Measurements from ENCODE around the gene NOX3.
"Not testable (repeated sequence)": the region's sequence is repeated elsewhere in the genome, so short reads cannot be mapped to it uniquely, and the experiment has no call there.

NOX3 gene, protein sequence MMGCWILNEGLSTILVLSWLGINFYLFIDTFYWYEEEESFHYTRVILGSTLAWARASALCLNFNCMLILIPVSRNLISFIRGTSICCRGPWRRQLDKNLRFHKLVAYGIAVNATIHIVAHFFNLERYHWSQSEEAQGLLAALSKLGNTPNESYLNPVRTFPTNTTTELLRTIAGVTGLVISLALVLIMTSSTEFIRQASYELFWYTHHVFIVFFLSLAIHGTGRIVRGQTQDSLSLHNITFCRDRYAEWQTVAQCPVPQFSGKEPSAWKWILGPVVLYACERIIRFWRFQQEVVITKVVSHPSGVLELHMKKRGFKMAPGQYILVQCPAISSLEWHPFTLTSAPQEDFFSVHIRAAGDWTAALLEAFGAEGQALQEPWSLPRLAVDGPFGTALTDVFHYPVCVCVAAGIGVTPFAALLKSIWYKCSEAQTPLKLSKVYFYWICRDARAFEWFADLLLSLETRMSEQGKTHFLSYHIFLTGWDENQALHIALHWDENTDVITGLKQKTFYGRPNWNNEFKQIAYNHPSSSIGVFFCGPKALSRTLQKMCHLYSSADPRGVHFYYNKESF

GRCh38 chr6:155455766-155456165 is at the start of gene NOX3:
Gene NOX3 (minus strand): TSS chr6:155455839. CDS start chr6:155455800, 39 bp downstream.
- DNase-seq (ENCODE audit: low spot score), result no peak

- no peak for DNase-seq (ENCODE audit: low spot score)
These were observed 49.4 kb upstream of the NOX3 start for GRCh38 chr6:155504848-155505607.

GRCh38 chr6:155502393-155502792 is 46.8 kb upstream of the NOX3 start:
- no peak for DNase-seq (ENCODE audit: low spot score)

DNA sequence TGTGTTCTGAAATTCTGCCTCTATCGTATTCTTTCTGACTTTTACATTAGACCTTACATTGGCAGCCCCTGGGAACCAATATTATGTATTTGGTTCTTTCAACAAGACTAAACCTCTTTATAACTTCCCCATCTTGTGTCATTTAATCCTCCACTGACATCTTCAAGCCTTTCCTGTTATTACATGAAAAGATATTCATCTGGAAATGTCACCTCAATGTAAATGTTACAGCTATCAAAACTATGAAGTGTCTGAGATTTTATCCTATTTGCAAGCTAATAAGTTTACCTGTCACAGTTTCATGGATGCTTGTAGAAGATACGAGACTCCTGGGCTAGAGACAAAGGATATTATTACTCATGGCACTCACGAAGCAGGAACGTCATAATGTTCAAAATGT is 43.9 kb upstream of the NOX3 start:
- no peak for DNase-seq (ENCODE audit: low spot score)

DNA sequence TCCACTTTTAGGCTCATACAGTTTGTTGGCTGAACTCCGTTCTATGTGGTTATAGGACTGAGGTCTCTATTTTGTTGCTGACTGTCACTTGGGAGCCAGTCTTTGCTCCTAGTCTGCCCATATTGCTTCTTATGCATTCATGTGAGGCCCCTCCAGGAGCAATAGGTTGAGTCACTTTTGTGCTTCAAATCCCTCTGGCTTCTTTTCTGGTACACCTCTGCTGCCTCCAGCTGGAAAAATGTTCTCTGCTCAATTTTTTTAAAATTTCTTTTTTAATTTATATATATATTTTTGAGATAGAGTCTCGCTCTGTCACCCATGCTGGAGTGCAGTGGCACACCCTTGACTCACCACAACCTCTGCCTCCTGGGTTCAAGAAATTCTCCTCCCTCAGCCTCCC is 42.7 kb upstream of the NOX3 start:
- DNase-seq (ENCODE audit: low spot score), result no peak

DNA sequence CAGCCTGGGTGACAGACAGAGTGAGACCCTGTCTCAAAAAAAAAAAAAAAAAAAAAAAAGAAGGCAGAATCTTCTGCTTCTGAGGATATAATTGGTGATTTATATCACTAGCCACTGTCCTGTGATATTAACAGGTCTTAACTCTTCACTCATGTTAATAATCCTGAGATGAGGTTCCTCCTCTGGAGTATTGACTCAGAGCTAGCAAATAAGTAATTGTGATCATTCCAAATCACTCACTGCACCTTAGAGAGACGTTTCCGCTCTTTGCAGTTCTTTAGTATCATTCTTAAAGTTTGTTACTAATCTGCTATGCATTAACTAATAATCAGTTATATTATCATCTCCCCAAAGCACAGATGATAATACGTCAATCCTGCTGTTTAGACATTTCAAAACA is 41.6 kb upstream of the NOX3 start:
- DNase-seq (ENCODE audit: low spot score), result no peak

DNA sequence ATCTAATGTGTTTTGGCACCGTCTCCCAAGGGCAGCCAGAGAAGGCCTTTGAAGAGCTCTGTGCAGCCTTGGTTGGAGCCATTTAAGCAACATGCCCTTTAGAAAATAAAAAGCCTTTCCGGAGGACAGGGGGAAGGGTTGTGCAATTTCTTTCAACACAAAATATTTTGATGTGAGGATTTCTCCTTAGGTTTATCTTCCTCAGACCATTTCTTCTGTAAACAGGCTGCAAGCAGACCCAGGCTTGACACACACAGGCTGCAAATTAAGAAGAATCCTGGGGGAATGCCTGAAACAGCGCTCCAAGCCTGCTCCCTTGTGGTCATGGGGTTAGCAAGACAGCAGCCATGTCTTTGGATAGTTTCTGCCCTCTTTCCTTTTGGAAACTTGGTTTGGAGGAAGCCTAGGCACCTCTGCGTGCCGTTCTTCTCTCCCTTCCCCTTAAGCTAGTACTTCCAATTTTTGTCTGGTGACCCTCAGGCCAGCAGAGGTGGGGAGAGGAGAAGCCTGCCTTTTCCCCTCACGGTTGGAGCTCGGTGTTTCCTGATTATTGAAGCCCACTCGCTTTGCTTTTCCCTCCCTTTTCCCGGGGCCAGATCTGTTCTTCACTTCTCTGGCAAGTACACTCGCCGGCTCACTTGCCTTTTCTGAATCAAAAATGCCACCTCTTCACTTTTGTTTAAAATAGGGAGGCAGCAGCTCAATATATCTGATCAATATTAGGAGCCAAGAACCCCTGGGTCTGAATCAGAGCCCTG is 39.6 kb upstream of the NOX3 start:
- DNase-seq (ENCODE audit: low spot score), result no peak

- DNase-seq (ENCODE audit: low spot score), result no peak
These were observed 38.1 kb upstream of the NOX3 start for GRCh38 chr6:155493694-155494143.

DNA sequence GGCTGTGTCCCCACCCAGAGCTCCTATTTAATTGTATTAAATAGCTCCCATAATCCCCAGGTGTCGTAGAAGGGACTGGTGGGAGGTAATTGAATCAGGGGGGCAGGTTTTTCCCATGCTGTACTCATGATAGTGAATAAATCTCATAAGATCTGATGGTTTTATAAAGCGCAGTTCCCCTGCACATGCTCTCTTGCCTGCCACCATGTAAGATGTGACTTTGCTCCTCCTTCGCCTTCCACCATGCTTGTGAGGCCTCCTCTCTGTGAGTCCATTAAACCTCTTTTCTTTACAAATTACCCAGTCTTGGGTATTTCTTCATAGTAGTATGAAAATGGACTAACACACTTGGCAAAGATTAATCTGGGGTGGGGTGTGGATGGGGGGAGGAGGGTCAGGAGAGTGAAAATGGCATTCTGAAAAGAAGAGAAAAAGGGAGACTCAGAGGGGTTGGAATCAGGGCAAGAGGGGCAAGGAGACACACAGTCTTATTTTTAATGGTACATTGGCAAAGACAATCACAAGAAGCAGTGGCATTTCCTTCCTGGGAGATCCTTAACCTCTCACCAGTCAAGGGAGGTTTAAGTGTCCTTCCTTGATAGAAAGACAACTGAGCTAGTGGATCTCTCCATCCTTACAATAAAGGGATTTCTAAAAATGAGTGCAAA is 37.5 kb upstream of the NOX3 start:
- DNase-seq (ENCODE audit: low spot score), result no peak

DNA sequence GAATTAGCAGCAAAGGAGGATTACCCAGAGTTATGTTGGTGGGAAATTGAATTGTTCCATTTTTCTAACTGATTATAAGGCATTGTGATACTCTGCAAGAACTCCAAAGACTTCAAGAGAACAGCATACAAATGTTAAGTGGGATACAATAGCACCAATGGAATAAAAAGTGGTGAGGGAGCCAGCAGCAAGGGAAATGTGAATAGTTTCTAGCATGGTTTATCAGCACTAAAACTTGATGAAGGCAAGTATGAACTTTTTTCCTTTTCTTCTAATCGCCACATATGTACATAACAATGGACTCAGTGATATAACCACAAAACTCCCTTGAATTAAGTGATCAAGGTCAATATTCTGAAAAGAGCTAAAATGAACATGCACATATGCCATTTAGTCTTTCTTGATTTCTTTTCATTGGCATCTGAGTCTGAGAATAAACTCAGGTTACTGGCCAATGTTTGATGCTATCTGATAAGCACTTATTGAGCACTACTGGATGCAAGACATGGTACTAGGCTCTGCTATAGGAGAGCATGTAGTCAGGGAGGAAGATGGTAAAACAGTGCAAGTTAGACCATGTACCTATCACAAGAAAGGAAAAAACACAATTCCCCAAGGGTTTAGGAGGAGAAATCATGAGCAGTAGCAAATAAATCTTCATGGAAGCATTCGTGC is 36.6 kb upstream of the NOX3 start:
- DNase-seq (ENCODE audit: low spot score), result no peak

GRCh38 chr6:155491421-155491820 is 35.8 kb upstream of the NOX3 start:
- no peak for DNase-seq (ENCODE audit: low spot score)

- not testable (repeated sequence) for DNase-seq (ENCODE audit: low spot score)
These were observed 32.6 kb upstream of the NOX3 start for GRCh38 chr6:155488197-155488596.

DNA sequence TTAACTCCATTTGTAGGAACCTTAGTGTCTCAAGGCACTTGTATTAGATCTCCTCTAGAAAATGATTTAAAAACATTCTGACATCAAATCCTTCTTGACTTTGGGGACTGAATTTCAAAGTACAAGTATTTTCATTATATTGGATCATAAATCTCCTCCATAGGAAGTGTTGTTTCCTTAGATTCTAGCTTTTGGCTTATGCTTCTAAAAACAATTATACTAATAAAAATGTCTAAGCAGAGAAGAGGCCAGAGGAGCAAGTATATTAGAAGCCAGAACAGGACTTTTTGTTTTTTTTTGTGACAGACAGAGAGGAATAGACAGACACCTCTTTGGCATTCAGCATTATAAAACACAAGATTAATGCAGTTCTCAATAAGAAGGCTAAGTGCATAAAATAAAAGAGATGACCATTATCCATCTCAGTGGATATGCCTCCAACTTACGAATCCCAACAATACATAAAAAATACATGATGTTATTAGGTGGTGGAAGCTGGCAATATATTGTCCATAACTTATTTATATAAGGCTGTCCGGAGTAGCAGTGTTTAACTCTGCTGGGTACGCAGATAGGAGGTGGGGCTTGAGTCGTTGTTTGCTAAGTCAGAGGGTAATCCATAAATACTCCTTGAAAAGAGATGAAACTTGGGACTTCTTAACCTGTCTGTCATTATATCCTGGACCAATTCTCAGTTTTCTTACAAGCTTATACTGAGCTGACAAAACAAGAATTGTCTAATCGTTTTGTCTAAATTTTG is 31.9 kb upstream of the NOX3 start:
- DNase-seq (ENCODE audit: low spot score), result no peak

DNA sequence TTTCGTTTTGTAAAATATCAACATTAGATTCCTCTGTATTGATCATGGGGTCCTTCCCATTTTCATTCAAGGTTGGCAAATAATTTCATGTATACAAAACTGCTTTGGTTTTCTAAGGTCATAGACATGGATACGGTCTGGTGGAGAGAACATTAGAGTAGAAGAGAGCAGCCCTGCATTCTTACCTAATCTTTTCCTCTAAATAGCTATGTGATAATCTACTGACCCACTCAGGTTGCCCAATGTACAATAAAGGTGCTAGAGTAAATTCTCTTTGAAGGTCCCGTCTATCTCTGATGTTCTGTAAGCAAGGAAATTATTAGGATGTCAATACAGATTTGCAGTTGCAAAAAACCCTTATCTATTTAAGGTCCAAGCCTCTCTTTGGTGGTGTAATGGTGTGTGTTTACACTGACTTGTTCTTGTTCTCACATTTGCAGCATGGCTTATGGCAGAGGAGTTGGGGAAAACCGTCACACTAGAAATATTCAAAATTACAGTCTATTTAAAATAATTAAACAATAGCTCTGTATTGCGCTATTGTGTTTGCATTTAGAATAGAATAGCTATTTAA is 31.2 kb upstream of the NOX3 start:
- no peak for DNase-seq (ENCODE audit: low spot score)

DNA sequence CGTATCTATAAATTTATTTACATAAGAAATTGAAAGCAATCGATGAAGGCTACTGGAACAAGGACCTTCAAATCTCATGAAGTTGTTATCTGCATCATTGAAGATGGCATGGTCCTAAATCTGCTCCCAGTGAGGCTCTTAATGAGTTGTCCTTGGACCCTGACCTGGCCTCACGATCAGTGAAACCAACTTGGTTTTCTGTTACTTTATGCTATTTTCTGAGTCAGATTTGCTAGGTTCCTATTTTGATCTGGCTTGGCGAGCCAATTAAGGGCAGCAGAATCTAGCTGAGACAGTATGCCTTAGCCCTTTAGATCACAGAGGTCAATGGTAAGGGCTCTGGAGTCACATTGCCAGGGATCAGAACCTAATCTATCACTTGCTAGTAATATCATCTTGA is 30.1 kb upstream of the NOX3 start:
- no peak for DNase-seq (ENCODE audit: low spot score)

- DNase-seq (ENCODE audit: low spot score), result no peak
These were observed 28.2 kb upstream of the NOX3 start for GRCh38 chr6:155483858-155484257.

DNA sequence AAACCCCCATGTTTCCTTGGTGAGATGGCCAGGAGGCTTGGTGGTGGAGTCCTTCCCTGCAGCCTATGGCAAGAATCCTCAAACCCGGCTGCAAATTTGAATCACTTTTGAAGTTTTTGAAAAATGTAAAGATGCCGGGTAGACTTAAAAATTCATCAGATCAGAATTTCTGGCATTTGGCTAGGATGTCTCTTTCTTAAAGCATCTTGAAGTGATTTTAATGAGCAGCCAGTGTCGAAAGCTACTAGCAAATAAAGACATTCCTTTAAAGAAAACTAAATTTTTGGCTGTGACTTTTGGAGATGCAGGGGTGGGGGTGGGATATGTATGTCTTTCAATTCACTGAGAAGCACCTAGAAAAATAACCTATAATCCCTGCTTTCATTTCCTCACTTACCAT is 25.6 kb upstream of the NOX3 start:
- no peak for DNase-seq (ENCODE audit: low spot score)

- DNase-seq (ENCODE audit: low spot score), result no peak
These were observed 18.1 kb upstream of the NOX3 start for GRCh38 chr6:155473741-155474140.

DNA sequence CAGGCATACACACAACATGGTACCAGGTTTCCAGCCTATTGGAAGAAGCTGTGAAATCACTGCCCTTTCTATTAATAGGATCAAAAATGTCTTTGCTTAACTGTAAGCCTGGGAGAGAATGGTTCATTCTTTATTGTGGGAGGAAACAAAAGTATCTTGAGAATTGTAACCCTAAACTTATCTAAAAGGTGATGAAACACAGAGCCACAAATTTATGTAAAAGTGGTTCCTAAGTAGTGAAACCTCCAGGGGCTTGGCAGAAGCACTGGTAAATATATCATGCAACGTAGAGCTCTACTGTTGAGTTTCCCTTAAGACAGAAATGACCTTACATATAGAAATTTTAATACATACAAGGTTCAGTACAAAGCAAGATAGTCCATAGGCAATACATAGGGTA is 17.2 kb upstream of the NOX3 start:
- DNase-seq (ENCODE audit: low spot score), result no peak
